Calu3 (cell line): ENCODE measurements around the gene CALR3. TPM values are rescaled to one million over a fixed set of nuclear protein-coding genes. Genes with fewer than 3 reads are reported as not detected.

Experiments
- BruUV-seq: library from RNA; stranded (reverse); fragments of 400-500 nt; replicated peaks from 2 replicates; lab custom pipeline; 2021; lab: Mats Ljungman, UMichigan
- CTCF ChIA-PET: fragments of 300-600 bp; sonication (Branson Sonifier 250); formaldehyde crosslinking; loops from one replicate; lab custom pipeline; 2022; ENCODE audit warnings: antibody characterized with exemption; lab: Charles Lee
- DNase-seq: peaks from one replicate; pipeline ENCODE4 v3.0.0; 2022
- H3K27ac Mint-ChIP-seq: one replicate; pipeline ENCODE4 v1.8.0; 2022; ENCODE audit warnings: mixed read lengths; ENCODE audit not compliant: unreplicated experiment
- H3K27me3 Mint-ChIP-seq: one replicate; pipeline ENCODE4 v1.8.0; 2022; ENCODE audit warnings: mixed read lengths; ENCODE audit not compliant: unreplicated experiment
- H3K36me3 Mint-ChIP-seq: one replicate; pipeline ENCODE4 v1.8.0; 2022; ENCODE audit warnings: mild to moderate bottlenecking, moderate library complexity, mixed read lengths; ENCODE audit not compliant: insufficient read depth, unreplicated experiment
- H3K4me1 Mint-ChIP-seq: one replicate; pipeline ENCODE4 v1.8.0; 2022; ENCODE audit warnings: mild to moderate bottlenecking, low read depth, mixed read lengths; ENCODE audit not compliant: unreplicated experiment
- H3K4me3 Mint-ChIP-seq: one replicate; pipeline ENCODE4 v1.8.0; 2022; ENCODE audit warnings: mild to moderate bottlenecking, low read depth, moderate library complexity, mixed read lengths; ENCODE audit not compliant: unreplicated experiment
- H3K9me3 Mint-ChIP-seq: one replicate; pipeline ENCODE4 v1.8.0; 2022; ENCODE audit warnings: low read depth, mixed read lengths; ENCODE audit not compliant: unreplicated experiment
- CTCF ChIP-seq: fragments of 200-600 bp; IDR thresholded peaks from one replicate; pipeline ENCODE4 v1.8.0; 2022; ENCODE audit warnings: antibody characterized with exemption; ENCODE audit not compliant: unreplicated experiment
- intact Hi-C: fragments of 100-400 bp; cut with micrococcal nuclease; formaldehyde crosslinking; loops from one replicate; pipeline ENCODE4 v1.10.0; 2022; ENCODE audit not compliant: unreplicated experiment
- total RNA-seq: library from RNA; stranded (reverse); gene quantifications from 2 replicates; pipeline ENCODE4 v1.2.3, GENCODE V29; 2022

Gene CALR3
- total RNA-seq, 1 experiment from 2014 or later: not detected

- CTCF ChIA-PET: interaction anchor here (0.6 kb wide), 1 partner anchor 154 kb away, joined by 4 read pairs; no protein-coding TSS in a partner anchor
- no peak for TF ChIP-seq CTCF
Observed at GRCh38 chr19:16521715-16522289, 25.8 kb upstream of the CALR3 start.

GRCh38 chr19:16520986-16521624 lies 25.1 kb upstream of the CALR3 start:
- Mint-ChIP-seq H3K4me3 (no peak overlapping the region), H3K27ac (no peak overlapping the region), H3K9me3 (no peaks in the 10 kb centered on the region), H3K36me3 (peaks cover 52% of the 10 kb centered on the region), H3K4me1 (no peaks in the 10 kb centered on the region), H3K27me3 (no peaks in the 10 kb centered on the region)
- TF ChIP-seq CTCF: no peak
- CTCF ChIA-PET: no interaction called here
- no TSS peak for BruUV-seq
- no peak for DNase-seq
- intact Hi-C loops: no loop called here

More at GRCh38 chr19:16521715-16522289, 25.8 kb upstream of the CALR3 start:
- Mint-ChIP-seq H3K4me3 (no peak overlapping the region), H3K27me3 (no peaks in the 10 kb centered on the region), H3K27ac (no peak overlapping the region), H3K36me3 (peaks cover 53% of the 10 kb centered on the region), H3K9me3 (no peaks in the 10 kb centered on the region), H3K4me1 (no peaks in the 10 kb centered on the region)
- intact Hi-C loops: no loop called here
- no peak for DNase-seq
- BruUV-seq: no TSS peak

- H3K9me3 Mint-ChIP-seq: no peaks in the 10 kb centered on the region
- no peaks in the 10 kb centered on the region for H3K4me1 Mint-ChIP-seq
- no peak overlapping the region for H3K4me3 Mint-ChIP-seq
- no peak for DNase-seq
- peaks cover 45% of the 10 kb centered on the region for H3K36me3 Mint-ChIP-seq
- no TSS peak for BruUV-seq
- CTCF ChIA-PET: no interaction called here
- intact Hi-C loops: no loop called here
- no peaks in the 10 kb centered on the region for H3K27me3 Mint-ChIP-seq
- no peak for TF ChIP-seq CTCF
- no peak overlapping the region for H3K27ac Mint-ChIP-seq
Observed at GRCh38 chr19:16520074-16520973, 24.4 kb upstream of the CALR3 start.

- no peak overlapping the region for H3K4me3 Mint-ChIP-seq
- DNase-seq: no peak
- H3K4me1 Mint-ChIP-seq: no peaks in the 10 kb centered on the region
- no TSS peak for BruUV-seq
- CTCF ChIA-PET: no interaction called here
- no peak for TF ChIP-seq CTCF
- H3K9me3 Mint-ChIP-seq: no peaks in the 10 kb centered on the region
- peaks cover 40% of the 10 kb centered on the region for H3K36me3 Mint-ChIP-seq
- intact Hi-C loops: no loop called here
- H3K27ac Mint-ChIP-seq: no peak overlapping the region
- no peaks in the 10 kb centered on the region for H3K27me3 Mint-ChIP-seq
Observed at GRCh38 chr19:16519230-16519687, 23.3 kb upstream of the CALR3 start.
